SKM-1 treated with dmso at 0.1 percent for 144 hours (cell line): ENCODE results near the gene CWC27.

ENCODE experiments used
- DNase-seq: peaks from one replicate; lab custom pipeline; 2025; ENCODE audit not compliant: unreplicated experiment; lab: John Stamatoyannopoulos, UW

CWC27 gene

GRCh38 chr5:64973215-64973614 lies 204.5 kb downstream of the CWC27 start:
- no peak for DNase-seq

- no peak for DNase-seq
These were observed 209.0 kb downstream of the CWC27 start for GRCh38 chr5:64977779-64978178.

DNA sequence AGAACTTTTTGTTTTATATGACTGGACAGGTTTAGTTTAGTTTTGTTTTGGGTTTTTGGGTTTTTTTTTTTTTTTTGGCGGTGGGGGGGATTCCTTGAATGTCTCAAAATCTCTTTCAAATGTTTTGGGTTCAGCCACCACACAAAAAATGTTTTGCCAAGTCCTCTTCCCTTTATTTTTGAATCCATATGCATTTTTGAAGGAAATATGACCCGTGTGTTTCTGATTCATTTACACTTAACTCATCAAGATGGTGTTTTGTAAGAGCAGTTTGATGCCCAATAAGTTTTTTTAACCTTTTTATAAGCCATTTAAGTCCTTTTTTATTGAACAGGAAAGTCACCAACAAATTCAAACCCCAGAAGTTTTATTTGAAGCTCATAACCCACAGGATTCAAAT lies 209.8 kb downstream of the CWC27 start:
- no peak for DNase-seq

- no peak for DNase-seq
These were observed 210.8 kb downstream of the CWC27 start for GRCh38 chr5:64979531-64979930.

GRCh38 chr5:64980176-64980575 lies 211.4 kb downstream of the CWC27 start:
- no peak for DNase-seq

GRCh38 chr5:64987768-64988167 lies 219.0 kb downstream of the CWC27 start:
- no peak for DNase-seq

DNA sequence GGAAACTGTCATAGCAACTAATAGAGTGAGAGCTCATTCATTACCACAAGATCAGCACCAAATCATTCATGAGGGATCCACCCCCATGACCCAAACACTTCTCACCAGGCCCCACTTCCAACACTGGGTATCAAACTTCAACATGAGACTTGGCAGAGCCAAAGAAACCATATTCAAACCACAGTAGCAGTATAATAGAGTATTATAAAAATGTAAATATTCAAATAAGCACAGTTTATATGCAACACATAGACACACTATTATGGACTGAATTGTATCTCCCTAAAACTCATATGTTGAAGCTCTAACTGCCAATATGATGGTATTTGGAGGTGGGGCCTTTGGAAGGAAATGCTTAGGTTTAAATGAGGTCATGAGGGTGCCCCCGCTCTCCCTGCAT lies 240.5 kb downstream of the CWC27 start:
- DNase-seq = no peak

DNA sequence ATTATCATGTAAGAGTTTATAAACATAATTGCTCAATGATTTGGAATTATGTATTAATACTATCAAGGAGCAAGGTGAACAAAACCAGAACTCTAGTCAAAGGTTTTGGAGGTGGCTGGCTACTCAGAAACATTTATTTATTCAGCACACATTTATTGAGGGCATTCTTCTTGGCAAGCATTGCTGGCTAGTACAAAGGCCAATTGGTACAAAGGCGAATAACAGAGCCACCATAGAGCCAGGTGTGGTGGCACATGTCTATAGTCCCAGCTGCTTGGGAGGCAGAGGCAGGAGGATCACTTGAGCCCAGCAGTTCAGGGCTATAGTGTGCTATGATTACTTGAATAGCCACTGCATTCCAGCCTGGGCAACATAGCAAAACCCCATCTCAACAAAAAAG lies 242.1 kb downstream of the CWC27 start:
- no peak for DNase-seq

- no peak for DNase-seq
These were observed 243.7 kb downstream of the CWC27 start for GRCh38 chr5:65012301-65012892.

DNA sequence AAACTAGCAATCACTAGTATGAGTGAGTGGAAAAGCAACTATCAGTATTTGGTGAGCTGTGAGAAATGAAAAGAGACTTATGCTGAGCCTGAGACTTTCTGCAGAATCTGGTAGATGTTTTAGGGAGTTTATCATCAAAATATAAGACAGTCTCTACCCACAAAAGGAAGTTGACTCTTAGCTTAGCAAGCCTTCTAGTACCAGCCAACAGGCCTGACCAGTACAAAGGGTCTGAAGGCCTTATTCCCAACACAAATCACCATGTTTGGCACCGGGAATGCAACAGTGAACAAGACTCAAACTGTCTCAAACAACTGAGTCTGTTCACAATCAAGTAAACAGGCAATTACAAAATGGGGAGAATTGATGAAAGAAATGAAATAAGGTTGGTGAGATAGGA lies 244.4 kb downstream of the CWC27 start:
- DNase-seq = no peak

GRCh38 chr5:65014769-65015168 lies 246.0 kb downstream of the CWC27 start:
- DNase-seq = no peak

DNA sequence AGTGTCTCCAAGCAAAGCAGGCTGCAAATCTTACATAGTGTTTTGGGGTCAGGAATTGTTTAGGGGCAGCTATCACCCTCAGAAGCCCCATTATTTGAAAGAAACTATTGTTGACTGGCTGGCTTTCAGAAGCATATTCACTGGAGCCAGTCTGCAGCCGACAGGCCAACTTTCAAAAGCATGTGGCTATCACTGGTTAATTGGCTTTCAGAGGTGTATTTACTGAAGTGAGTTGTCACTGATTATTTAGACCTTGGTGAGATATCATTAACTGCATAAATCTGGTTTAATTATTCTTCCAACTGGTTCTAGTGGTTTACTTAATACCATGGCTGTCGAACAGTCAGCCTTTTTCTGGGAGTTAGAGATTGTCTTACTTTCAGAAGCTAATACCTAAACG lies 247.0 kb downstream of the CWC27 start:
- no peak for DNase-seq

DNA sequence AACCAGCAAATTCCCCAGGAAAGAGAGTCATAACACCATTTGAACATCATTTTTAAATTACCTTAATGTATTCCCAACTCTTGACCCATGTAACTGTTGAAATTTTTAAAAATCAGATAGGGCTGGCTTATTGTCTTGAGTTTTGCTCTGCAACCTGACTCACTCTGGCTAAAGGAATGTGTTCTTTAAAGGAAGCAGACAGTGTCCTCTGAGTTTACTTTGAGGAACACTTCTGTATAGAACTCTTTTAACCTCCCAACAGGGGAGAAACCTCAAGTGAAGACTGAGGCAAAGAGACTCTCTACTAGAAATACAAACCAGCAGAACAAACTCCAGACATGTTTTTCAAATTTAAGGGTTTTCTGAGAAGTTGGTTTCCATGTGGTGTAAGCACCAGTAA lies 248.9 kb downstream of the CWC27 start:
- DNase-seq = no peak

GRCh38 chr5:65018763-65019162 lies 250.0 kb downstream of the CWC27 start:
- DNase-seq = no peak

DNA sequence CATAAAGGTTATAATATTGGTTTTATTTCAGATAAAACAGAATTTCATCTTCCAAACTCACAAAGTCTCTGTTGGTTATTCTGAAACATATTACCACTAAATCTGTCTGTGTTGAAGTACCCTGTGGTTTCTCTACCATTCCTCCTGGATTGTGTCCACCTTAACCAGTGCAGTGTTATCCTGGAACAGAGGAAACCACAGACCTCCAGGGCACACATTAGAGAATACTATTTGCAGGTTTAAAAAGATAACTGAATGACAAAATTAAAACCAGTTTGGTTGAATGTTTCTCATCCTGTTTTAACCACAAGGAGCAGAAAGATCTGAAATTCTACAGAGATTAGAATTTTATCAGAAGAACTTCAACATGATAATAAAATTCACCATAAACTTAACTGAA lies 251.8 kb downstream of the CWC27 start:
- no peak for DNase-seq

DNA sequence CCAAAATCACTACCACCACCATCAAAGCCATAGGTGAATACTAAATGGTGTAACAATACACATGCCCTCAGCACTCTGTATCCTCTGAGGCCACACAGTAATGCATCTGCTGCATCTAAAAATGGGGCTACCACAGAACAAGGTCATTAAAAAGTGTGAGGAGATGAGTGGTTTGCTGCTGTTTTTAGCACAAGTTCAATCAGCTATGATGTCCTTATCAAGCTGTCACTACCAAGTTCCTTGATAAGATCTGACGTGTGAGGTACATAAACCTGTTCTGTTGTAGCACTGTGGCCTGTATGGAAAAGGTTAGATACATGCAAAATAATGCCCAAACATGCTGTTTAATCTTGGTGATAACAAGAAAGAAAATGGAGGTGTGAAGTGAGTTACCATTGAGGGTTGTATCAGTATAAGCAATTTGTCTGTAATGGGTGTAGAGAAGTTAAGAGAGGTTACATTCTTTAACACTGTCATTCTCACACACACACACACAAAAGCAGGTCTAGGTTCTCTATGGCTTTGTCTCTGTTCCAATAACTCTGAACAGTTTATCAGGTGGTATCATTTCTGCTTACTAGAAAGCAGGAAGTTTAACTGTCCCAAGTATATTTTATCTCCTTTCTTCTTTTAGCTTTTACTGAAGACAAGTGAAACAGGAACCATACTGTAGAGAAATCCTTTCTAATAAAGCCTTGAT lies 252.9 kb downstream of the CWC27 start:
- DNase-seq = no peak

- no peak for DNase-seq
These were observed 254.2 kb downstream of the CWC27 start for GRCh38 chr5:65022932-65023331.

- DNase-seq = no peak
These were observed 256.0 kb downstream of the CWC27 start for GRCh38 chr5:65024681-65025080.

- DNase-seq = no peak
These were observed 258.3 kb downstream of the CWC27 start for GRCh38 chr5:65026816-65027548.

DNA sequence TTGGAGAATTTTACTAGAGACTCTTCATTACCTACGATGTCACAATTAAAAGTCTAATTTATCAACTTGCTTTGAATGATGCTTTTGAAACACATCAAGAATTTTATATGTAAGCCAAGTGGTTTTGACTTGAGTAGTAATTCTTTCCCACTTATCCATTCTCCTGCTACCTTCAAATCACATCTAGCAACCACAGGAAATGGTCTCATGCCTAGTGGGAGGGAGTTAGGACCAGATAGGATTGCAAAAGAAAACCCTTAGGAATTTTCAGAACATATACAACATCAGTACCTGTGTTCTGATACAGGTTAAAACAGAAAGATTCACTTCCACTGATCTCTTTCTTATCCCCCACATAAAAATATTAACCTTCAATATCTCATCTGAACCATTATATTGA lies 260.4 kb downstream of the CWC27 start:
- DNase-seq = no peak

DNA sequence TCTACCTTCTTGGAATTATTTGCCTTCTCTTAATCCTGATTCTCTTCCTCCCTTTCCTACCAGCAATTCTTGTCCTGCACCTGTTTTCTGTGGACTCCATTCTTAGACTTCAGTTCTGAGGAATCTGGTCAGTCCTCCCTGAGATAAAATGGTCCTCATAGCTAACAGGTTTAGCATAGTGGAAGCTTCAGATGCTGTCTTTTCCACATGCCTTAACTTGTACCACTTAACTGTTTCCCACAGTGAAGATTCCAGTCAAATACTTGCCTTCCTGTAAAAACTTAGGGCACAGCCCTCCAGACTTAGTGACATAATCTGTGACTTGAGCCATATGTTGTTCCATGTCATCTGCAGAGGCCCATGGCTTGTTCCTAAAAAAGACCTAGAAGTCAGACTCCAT lies 261.3 kb downstream of the CWC27 start:
- no peak for DNase-seq

DNA sequence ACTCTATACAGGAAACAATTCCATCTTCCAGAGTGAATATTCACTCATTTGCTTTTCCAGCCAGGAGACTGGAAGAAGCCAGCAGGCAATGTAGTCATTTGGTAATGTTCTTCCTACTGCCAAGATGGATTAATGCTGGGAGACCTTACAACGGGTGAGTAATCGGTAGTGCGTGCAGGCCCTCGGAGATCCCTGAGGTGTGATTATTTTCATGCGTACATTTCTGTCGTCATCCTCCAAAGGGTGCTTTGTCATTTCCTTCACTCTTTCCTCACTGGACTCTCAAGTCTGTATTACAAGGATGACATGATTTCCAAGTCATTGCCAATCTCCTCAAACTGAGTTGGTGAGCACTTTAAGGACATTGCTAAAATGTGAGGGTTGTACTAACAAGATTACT lies 263.5 kb downstream of the CWC27 start:
- DNase-seq = no peak
